ENCODE measurements around the gene IPO11. TPM values are rescaled to one million over a fixed set of nuclear protein-coding genes. Genes with fewer than 3 reads are reported as not detected.

The IPO11 gene
- 39.9 TPM for total RNA-seq

DNA sequence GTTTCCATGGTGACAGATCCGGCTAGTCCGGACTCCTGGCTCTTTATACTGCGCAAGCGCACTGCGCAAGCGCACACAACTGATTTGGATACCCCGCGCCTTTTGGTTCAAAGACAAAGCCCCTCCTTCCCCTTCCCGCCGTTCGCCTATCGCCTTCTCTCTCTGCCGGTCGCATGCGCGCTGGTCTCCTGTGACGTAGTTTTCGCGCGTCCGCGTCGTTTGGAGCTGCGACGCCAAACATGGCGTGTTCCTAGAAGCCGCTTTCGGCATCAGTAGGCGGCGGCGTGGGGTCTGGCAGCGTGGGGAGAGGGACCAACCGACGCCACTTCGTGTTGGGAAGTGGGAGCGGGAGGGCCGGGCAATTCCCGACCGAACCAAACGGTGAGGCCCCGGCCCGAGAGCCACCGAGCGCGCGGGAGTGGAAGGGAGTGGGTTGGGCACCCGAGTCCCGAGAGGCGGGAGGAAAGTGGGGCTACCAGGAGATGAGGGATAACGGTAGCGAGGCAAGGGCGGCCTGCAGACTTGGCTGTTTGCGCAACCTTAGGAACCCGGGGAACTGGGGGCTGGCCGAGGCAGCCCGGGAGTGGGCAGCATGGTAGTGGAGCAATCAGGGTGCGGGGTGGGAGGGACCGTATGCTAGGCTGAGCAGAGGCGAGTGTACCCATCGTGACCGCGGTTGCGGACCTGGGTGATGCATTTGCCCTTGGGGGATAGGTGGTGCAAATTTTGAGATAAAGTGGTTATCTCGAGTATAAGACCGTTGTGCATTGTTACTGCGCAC, at the start of gene IPO11:
Gene IPO11 (plus strand): TSS at position 215 of the 781 bp plus-strand sequence. CDS start 24,517 bp downstream, outside the sequence.
- DNase-seq (ENCODE audit: low spot score in 2 of 2) (peak; percentile 87 to 95), FAIRE-seq (peak; percentile 94)

DNA sequence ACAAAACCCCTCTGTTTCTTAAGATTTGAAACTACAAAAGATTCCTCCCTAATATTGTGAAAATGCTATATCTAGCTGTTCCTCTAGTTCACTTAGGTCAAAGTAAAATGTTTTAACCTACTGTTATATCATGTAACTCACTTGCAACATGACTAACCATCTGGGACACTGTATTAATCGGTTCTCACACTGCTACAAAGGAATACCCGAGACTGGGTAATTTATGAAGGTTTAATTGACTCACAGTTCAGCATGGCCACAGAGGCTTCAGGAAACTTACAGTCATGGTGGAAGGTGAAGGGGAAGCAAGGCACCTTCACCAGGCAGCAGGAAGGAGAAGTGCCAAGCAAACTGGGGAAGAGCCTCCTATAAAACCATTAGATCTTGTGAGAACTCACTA, 43.5 kb upstream of the IPO11 start:
- FAIRE-seq, result no peak

DNA sequence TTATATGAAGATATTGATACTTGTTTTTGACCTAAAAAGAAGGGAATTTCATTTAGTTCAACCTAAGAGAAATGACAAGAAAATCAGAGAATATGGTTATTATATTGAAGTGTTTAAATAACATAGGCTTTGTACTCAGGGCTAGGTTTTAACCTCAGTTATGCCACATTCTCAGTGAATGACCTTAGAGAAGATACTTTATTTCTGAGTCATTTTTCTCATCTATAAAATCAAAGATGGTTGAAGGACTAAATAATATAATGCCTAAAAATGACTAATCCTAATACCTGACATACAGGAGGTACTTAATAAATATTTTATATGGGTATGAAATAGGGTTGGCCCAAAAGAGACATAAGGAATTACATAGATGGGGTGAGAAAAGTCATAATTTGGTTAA, 41.2 kb upstream of the IPO11 start:
- no peak for DNase-seq (ENCODE audit: low spot score in 2 of 2)
- no peak for FAIRE-seq

More for the DNA sequence above, 43.5 kb upstream of the IPO11 start:
- DNase-seq (ENCODE audit: low spot score in 2 of 2), result no peak

DNA sequence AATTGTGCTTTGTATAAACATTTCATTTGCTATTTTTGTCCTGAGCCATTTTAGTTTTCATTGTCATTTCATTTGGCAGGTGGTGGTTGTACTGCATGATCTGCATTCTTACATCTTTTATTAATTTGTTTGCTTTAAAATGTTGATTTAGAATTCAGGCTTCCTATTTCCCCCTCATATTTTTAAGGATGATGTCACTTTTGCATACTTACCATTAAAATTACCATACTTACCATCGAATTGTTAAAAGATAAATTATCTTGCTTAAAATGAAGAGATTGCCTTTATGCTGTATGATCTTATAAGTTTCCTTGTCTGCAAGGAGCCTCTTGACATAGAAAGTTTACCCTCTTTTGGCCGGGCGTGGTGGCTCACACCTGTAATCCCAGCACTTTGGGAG, 40.0 kb upstream of the IPO11 start:
- FAIRE-seq (no peak), DNase-seq (ENCODE audit: low spot score in 2 of 2) (no peak)

DNA sequence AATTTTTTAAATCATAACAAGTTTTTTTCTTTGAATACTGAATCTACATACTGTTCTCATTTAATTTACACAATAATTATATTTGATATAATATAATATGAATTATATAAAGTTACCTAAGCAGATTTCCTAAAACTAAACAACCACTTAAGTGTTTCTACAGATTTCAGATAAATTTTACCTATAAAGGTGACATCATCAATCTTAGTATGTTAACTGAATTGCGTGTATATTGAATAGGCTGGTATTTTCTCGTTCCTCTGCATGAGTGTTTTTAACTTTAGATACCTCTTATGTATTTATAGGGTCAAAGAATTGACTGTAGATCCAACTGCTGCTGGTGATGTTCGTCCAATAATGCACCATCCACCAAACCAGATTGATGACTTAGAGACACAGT, 39.2 kb upstream of the IPO11 start:
- no peak for DNase-seq (ENCODE audit: low spot score in 2 of 2)
- no peak for FAIRE-seq

DNA sequence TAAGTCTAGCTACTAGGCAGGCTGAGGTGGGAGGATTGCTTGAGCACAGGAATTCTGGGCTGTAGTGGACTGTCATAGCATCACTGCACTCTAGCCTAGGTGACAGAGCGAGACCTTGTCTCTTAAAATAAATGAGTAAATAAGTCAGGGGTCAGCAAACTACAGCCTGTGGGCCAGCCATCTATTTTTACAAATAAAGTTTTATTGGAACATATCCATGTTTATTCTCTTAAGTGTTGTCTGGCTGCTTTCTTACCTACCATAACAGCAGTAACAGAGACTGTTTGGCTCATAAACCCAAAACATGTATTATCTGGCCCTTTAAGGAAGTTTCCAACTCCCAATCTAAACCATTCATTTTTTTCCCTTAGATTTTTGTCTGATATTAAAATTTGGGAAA, 38.5 kb upstream of the IPO11 start:
- DNase-seq (ENCODE audit: low spot score in 2 of 2) (no peak), FAIRE-seq (no peak)

DNA sequence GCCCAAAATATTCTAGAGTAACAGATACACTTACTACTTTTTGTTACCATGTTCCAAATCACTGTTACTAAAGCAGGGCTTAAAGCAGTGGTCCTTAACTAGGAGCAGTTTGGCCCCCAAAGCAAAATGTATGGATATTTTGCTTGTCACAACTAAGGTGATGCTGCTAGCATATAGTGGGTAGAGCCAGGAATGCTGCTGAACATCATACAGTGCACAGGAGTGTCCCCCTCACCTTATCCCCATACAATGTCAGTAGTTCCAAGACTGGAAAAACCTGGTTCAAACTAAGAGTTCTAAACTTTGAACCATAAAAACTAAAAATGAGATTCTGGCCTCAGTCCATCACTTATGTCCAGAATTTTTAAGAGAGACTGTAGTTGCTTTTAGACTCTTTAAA, 36.9 kb upstream of the IPO11 start:
- no peak for FAIRE-seq
- DNase-seq (ENCODE audit: low spot score in 2 of 2), result no peak

DNA sequence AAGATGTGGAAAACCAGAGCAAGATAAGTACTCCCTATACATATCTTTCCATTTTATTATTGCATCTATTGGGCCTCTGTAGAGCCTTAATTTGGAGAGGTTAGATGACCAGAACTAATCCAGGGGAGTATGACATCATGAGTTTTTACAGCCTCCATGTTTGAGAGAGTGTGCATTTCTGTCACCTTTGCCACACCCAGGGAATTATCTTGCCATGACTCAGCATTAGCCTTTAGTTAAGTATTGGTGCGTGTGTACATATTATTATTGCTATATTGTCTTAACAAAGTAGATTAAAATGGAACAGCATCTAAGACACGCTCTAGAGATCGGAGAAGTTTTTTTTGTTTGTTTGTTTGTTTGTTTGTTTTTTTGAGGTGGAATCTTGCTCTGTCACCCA, 36.5 kb upstream of the IPO11 start:
- FAIRE-seq, result no peak

DNA sequence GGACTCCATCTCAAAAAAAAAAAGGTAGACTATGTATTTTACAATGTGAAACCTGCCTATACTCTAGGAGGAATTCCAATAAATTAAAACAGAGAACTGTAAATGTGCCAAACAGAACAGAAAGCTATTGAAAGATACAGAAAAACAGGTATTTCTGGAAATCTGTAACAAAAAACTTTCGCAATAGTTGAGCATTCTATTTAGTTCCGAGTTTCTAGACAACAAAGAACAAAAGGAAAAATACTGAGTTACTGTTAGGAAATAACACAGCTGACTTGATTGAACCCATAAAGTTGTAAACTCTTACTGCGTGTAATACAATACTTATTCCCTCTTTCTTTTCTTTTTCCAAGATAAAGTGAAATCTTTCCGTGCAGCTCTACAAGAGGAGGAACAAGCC, 27.4 kb upstream of the IPO11 start:
- no peak for DNase-seq (ENCODE audit: low spot score in 2 of 2)
- FAIRE-seq, result no peak

More for the DNA sequence above, 36.5 kb upstream of the IPO11 start:
- no peak for DNase-seq (ENCODE audit: low spot score in 2 of 2)

DNA sequence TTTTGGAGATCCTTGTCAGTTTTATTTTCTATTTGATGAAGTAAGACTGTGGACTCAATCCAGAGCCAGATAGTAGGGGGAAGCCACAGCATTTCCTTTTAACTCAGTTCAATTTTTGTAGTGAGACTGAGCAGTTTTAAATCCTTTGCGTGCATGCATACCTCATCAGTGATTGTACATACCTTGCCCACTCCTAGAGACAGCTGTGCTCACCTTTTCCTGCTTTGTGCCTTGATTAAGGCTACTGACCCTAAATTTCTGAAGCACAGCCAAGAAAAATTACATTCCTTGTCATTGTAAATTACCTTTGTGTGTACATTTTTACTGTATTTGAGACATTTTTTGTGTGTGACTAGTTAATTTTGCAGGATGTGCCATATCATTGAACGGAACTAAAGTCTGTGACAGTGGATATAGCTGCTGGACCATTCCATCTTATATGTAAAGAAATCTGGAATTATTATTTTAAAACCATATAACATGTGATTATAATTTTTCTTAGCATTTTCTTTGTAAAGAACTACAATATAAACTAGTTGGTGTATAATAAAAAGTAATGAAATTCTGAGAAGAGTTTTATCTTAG, 26.7 kb upstream of the IPO11 start:
- no peak for FAIRE-seq
- DNase-seq (ENCODE audit: low spot score in 2 of 2), result no peak

DNA sequence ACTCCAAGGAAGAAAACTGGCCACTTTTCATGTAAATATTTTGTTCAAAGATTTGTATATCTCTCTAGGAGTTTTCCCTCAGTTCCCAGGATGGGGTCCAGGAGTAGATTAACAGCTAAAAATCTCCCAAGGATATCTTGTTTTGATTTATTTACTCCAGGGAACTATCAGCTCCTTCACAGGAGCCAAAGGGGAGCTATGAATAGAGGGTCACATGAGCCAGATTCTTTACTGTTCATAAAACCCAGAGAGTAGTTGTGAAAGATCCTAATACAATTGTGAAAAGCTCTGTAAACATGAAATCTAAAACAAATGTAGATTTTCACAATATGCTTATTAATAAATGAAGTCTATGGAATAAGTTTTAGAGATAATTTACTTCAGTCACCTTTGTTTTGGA, 25.7 kb upstream of the IPO11 start:
- DNase-seq (ENCODE audit: low spot score in 2 of 2) (no peak), FAIRE-seq (no peak)

DNA sequence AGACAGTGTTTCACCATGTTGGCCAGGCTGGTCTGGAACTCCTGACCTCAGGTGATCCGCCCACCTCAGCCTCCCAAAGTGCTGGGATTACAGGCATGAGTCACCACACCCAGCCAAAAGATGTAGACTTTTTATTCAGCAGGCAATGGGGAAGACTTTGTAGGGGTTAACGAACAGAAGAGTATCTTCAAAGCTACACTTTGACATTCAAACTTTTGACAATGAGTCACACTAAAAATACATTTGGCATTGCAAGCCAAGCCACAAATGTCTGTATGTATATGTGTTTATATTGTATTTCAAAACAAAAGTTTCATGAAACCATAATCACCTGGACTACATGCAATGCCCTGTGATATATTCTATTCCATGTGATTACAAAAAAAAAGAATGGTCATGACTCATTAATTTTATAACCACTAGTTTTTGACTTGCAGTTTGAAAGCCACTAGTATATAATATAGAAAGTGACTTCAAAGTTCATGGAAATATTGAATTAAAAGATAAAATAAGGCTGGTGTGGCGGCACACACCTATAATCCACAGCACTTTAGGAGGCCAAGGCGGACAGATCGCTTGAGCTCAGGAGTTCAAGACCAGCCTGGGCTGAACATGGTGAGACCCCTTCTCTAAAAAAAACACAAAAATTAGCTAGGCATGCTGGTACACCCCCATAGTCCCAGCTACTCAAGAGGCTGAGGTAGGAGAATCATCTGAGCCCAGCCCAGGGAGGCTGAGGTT, 17.2 kb upstream of the IPO11 start:
- DNase-seq (ENCODE audit: low spot score in 2 of 2) (no peak), FAIRE-seq (no peak)

DNA sequence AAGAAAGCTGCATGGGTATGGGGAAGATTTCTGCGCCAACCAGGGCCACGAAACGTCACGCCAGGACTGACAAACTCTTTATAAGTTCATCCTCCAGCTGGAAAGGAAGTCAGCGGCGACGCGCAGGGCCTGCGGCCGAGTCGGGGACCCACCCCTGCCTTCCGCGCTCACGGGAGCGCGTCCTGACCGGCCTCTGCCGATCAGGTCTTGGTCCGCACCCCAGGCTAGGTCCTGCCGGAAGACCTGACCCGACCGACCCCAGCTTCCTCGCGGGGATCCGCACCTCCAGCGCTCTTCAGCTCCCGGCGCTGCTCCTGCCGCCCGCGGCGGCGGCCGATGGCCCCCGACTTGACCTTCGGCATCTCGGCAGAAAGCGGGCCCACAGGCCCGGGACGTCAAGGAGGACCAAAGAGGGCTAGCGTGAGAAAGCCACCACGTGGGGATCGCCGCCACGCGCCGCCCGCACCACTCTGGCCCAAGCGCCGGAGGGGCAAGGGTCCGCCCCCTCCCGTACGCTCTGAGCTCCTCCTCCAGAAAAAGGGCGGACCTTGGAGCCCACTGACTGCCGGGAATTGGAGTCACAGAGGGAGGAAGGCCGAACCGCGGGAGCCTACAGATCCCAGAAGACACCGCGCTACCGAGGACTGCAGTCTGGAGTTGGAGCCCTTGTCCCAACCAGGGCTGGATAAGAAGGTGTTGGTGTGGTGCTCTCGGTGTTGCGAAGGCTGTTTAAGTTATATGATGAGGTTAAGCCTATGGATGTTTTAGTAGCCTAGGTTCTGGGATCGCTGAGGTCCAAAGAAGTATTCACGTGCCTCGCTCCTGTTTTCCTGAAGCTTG, 8.9 kb upstream of the IPO11 start, which contains the start of gene DIMT1:
Gene DIMT1 (minus strand): TSS at position 495 of the 840 bp plus-strand sequence. CDS start 133 bp downstream, at position 362.
- no peak for FAIRE-seq
- DNase-seq (ENCODE audit: low spot score in 2 of 2), result peak; percentile 93 to 94

DNA sequence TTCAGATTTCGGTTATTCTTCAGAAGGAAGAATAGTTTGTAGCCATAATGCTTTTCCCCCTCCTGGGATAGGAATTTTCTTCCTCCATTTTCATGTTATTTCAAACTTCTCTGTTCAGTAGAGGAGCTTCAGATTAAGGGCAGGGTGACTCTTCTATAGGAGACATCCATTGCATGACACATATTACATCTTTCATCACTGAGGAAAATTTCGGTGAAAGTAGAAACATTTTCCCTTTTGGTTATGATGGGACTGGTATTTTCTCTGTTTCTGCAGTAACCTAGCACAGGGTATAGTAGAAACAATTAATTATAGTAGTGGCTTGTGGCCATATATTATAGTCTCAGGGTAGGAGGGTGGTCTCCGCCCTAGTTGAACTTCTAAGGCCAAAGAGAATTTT, 1.1 kb downstream of the IPO11 start:
- DNase-seq (ENCODE audit: low spot score in 2 of 2), result no peak
- FAIRE-seq, result no peak

DNA sequence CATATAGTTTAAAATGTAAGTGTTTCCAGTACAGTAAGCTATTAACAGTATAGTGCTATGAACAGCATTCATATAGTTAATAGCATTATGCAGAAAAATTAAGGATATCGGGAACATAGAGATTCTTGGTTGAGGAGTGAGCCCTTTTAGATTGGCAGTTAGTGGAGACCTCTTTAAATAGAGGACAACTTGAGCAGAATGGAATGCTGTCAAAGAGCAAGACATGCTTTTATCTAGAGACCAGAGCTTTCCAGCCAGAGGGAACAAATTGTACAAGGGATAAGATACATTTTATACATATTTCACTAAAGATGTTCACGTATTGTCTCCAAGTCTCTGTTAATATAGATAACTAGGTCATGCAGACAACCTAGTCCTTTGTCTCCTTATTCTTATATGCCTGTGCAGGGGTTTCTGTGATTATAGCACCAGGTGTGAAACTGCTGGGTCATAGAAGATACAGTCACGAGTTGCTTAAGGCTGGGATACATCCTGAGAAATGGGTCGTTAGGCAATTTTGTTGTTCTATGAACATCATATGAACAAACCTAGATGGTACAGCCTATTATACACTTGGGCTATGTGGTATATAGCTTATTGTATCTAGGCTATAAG, 6.0 kb downstream of the IPO11 start:
- FAIRE-seq (no peak), DNase-seq (ENCODE audit: low spot score in 2 of 2) (no peak)

DNA sequence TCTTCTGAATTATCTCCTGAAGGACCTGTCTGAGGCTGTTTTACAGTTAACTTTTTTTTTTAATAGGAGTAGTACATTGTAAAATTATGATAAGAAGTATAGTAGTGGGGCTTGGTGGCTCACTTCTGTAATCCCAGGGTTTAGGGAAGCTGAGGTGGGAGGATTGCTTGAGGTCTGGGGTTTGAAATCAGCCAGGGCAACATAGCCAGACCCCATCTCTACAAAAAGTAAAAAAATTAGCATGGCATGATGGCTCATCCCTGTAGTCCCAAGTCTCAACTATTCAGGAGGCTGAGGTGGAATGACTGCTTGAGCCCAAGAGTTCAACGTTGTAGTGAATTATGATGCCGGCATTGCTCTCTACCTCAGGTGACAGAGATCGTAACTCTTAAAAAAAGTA, 7.0 kb downstream of the IPO11 start:
- DNase-seq (ENCODE audit: low spot score in 2 of 2), result no peak
- FAIRE-seq, result no peak

DNA sequence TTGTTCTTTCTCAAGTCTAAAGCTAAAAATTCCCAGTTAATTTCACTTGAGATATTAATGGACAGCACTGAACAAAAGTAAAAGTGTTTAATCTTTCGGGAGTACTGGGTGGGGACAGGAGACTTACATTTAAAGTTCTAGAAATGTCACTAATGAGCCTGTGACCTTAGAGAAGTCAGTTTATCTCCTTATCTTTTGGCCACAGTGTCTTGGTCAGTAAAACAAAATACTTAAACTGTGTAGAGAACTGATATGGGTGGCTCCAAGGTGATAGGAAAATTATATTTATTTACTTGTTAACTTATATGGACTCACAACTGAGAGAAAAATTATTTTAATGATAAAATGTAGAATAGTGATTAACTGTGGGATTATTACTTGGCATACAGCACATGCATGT, 8.9 kb downstream of the IPO11 start:
- DNase-seq (ENCODE audit: low spot score in 2 of 2), result no peak
- FAIRE-seq, result no peak

DNA sequence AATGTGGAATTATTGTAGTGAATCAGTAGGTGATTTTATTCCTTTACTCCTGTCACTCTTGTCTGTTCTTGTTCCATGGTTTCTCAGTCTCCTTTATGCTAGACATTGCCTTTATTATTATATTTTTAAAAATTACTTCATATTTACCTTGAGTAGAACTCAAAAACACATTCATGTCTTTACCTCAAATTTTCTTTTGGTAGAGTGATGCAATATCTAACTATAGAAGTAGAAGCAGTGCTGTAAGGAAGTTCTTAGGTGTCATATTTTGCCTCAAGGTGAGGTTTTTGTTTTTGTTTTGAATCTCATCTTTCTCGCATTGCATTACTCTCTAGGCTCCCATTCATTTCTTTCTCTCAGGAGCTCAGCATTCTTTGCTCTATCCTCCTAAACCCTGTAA, 12.2 kb downstream of the IPO11 start:
- no peak for FAIRE-seq
- DNase-seq (ENCODE audit: low spot score in 2 of 2), result no peak

DNA sequence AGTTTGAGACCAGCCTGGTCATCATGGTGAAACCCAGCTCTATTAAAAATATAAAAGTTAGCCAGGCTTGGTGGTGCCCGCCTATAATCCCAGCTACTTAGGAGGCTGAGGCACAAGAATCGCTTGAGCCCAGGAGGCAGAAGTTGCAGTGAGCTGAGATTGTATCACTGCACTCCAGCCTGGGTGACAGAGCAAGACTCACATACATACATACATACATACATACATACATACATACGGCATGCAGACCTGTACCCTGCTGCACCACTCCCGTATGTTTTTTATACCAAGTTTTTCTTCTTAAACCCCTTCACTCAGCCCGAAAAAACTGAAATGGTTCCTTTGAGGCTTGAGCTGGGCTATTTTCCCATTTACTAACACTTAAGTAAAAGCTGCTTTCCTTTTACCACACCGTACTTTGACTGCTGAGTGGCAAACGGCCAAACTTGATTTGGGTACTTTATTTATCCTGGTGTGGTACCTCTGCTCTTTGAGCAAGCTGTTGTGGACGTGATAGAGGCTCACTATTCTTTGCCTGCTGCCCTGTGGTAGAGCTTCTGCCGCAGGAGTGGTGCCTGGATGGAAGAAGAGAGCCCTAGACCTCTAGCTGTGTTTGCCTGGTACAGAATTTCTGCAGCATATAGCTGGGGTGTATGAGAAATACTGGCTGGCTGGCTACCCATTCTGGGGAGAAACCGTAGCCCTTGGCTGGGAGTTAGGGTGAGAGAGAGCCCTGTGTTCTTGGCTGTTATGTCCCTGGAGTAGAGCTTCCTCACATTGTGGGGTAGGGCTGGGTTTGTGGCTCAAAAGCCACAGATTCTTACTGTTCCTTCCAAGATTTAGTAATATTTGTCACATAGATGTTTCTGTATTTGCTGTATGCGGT, 19.4 kb downstream of the IPO11 start:
- no peak for DNase-seq (ENCODE audit: low spot score in 2 of 2)
- no peak for FAIRE-seq
